Thyroid gland (tissue), 4 donors: ENCODE data around the gene ZNF10. TPM values are rescaled to one million over a fixed set of nuclear protein-coding genes. Genes with fewer than 3 reads are reported as not detected.

Experiments
- DNase-seq, 2 donors: peaks; one replicate each; pipeline ENCODE4 v3.0.0-alpha.2; 2019
- H3K27ac ChIP-seq, 3 donors: fragments of 200-600 bp; sonication (generic); 1 replicate in 2 of 3; 2 replicates in 1 of 3; pipeline ENCODE4 v1.5.1; 2016 to 2019; ENCODE audit warnings: mild to moderate bottlenecking in 1 of 3, moderate library complexity in 1 of 3
- H3K27me3 ChIP-seq: fragments of 200-600 bp; sonication (generic); one replicate; pipeline ENCODE4 v1.5.1; 2019
- H3K36me3 ChIP-seq, 2 donors: fragments of 200-600 bp; sonication (generic); one replicate each; pipeline ENCODE4 v1.5.1; 2016 to 2019
- H3K4me1 ChIP-seq, 2 donors: fragments of 200-600 bp; sonication (generic); one replicate each; pipeline ENCODE4 v1.5.1; 2017 to 2019
- H3K4me3 ChIP-seq, 3 donors: fragments of 200-600 bp; sonication (generic); replicated peaks in 1 of 3; 1 replicate in 2 of 3; 2 replicates in 1 of 3; pipeline ENCODE4 v1.5.1; 2016; ENCODE audit warnings: mild to moderate bottlenecking in 1 of 3
- H3K9me3 ChIP-seq: fragments of 200-600 bp; sonication (generic); one replicate; pipeline ENCODE4 v1.5.1; 2017
- CTCF ChIP-seq, 6 experiments: fragments of 200-600 bp in 3 of 6; fragments of 450-650 bp in 3 of 6; sonication (generic) in 3 of 6; IDR thresholded peaks; one replicate each; pipeline ENCODE4 v1.5.1; 2016 to 2019; ENCODE audit warnings: antibody characterized with exemption in 6 of 6, mild to moderate bottlenecking in 2 of 6, inconsistent platforms in 1 of 6, moderate library complexity in 1 of 6
- POLR2A ChIP-seq, 2 donors: fragments of 450-650 bp; IDR thresholded peaks; one replicate each; pipeline ENCODE4 v1.6.1; 2017; ENCODE audit warnings: antibody characterized with exemption in 2 of 2, mild to moderate bottlenecking in 2 of 2, moderate library complexity in 1 of 2
- WGBS, 2 donors: methylation state at CpG; one replicate each; pipeline ENCODE4 v1.1.5; 2017; 5-methylcytosine and 5-hydroxymethylcytosine counted together
- intact Hi-C: fragments of 100-400 bp; cut with DNase I; formaldehyde crosslinking; loops from one replicate; pipeline ENCODE4 v1.15.1; 2023
- total RNA-seq, 4 donors: library from RNA; depleted of rRNA; stranded (reverse); fragments of >200 nt; gene quantifications; one replicate each; pipeline ENCODE4 v1.2.3, GENCODE V29; 2016

Gene ZNF10
- total RNA-seq, 4 donors from 2014 or later = 27.8 to 50.0 (median 37.6) TPM

DNA sequence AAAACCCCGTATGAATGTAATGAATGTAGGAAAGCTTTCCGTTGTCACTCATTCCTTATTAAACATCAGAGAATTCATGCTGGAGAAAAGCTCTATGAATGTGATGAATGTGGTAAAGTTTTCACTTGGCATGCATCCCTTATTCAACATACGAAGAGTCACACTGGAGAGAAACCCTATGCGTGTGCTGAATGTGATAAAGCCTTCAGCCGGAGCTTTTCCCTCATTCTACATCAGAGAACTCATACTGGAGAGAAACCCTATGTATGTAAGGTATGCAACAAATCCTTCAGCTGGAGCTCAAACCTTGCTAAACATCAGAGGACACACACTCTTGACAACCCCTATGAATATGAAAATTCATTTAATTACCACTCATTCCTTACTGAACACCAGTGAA, 24.2 kb upstream of the ZNF10 start:
- Histone ChIP-seq H3K27ac (no peak overlapping the region), H3K4me1 (no peaks in the 10 kb centered on the region), H3K9me3 (peaks cover 20% of the 10 kb centered on the region), H3K4me3 (no peak overlapping the region), H3K27me3 (no peaks in the 10 kb centered on the region), H3K36me3 (peaks cover 53 to 71% of the 10 kb centered on the region in 2 donors)
- intact Hi-C loops = no loop called here
- no peak for TF ChIP-seq POLR2A (IDR thresholded peaks at IDR 0.05)
- no peak for DNase-seq
- 94 to 99% methylated on average over 5 of the region's 5 CpGs for WGBS, 2 donors

- DNase-seq = no peak
- H3K27me3 ChIP-seq = no peaks in the 10 kb centered on the region
- no peak for TF ChIP-seq CTCF (IDR thresholded peaks at IDR 0.05)
- no peak for TF ChIP-seq POLR2A (IDR thresholded peaks at IDR 0.05)
- no peak overlapping the region for H3K27ac ChIP-seq
- H3K4me3 ChIP-seq = no peak overlapping the region
- H3K36me3 ChIP-seq = peaks cover 47 to 62% of the 10 kb centered on the region in 2 donors
- intact Hi-C loops = no loop called here
- no peaks in the 10 kb centered on the region for H3K4me1 ChIP-seq
- 95 to 98% methylated on average over 1 of the region's 1 CpG for WGBS, 2 donors
- peaks cover 20% of the 10 kb centered on the region for H3K9me3 ChIP-seq
Measured at GRCh38 chr12:133107121-133107520, 23.3 kb upstream of the ZNF10 start.

- DNase-seq = no peak
- peaks cover 20% of the 10 kb centered on the region for H3K9me3 ChIP-seq
- no peaks in the 10 kb centered on the region for H3K27me3 ChIP-seq
- peaks cover 37 to 52% of the 10 kb centered on the region in 2 donors for H3K36me3 ChIP-seq
- intact Hi-C loops = no loop called here
- H3K4me1 ChIP-seq = no peaks in the 10 kb centered on the region
- no peak for TF ChIP-seq POLR2A (IDR thresholded peaks at IDR 0.05)
- TF ChIP-seq CTCF (IDR thresholded peaks at IDR 0.05) = no peak
- no peak overlapping the region for H3K27ac ChIP-seq
- WGBS, 2 donors = 97 to 100% methylated on average over 2 of the region's 2 CpGs
- no peak overlapping the region for H3K4me3 ChIP-seq
Measured at GRCh38 chr12:133108150-133108549, 22.3 kb upstream of the ZNF10 start.

DNA sequence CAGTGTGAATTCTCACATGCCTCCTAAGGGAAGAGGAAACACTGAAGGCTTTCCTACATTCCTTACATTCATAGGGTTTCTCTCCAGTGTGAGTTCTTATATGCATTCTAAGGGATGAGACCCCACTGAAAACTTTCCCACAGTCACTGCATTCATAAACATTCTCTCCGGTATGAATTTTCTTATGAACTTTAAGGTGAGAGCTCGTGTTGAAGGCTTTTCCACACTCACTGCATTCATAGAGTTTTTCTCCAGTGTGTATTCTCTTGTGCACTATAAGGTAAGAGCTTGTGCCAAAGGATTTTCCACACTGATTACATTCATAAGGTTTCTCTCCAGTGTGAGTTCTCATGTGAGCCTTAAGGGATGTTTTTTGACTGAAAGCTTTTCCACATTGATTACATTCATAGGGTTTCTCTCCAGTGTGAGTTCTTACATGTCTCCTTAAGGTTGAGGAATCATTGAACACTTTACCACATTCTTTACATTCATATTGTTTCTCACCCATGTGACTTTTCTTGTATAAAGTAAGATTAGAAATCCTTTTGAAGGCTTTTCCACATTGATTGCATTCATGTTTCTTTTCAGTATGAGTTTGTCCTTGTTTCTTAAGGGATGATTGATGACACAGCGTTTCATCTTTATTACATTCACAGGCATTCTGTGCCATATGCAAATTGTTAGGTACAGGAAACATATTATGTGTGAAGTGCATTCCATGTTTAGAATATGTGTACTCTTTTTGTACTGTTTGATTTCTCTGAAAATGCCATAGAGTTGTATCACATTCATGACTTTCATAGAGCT, 9.8 kb upstream of the ZNF10 start:
- intact Hi-C loops = no loop called here
- H3K9me3 ChIP-seq = peaks cover 12% of the 10 kb centered on the region
- no peak overlapping the region for H3K27ac ChIP-seq
- no peaks in the 10 kb centered on the region for H3K27me3 ChIP-seq
- no peak for DNase-seq
- H3K36me3 ChIP-seq = peaks cover 14 to 23% of the 10 kb centered on the region in 2 donors
- no peak overlapping the region for H3K4me3 ChIP-seq
- WGBS, 2 donors = 94 to 97% methylated on average over 3 of the region's 3 CpGs
- TF ChIP-seq CTCF (IDR thresholded peaks at IDR 0.05) (no peak), POLR2A (IDR thresholded peaks at IDR 0.05) (no peak)
- H3K4me1 ChIP-seq = no peaks in the 10 kb centered on the region

GRCh38 chr12:133124674-133125073, 5.8 kb upstream of the ZNF10 start:
- Histone ChIP-seq H3K27me3 (no peaks in the 10 kb centered on the region), H3K27ac (no peak overlapping the region), H3K4me1 (peaks cover 0 to 4% of the 10 kb centered on the region in 2 donors), H3K36me3 (peaks cover 14 to 28% of the 10 kb centered on the region in 2 donors), H3K9me3 (peaks cover 12% of the 10 kb centered on the region), H3K4me3 (no peak overlapping the region)
- 97 to 99% methylated on average over 2 of the region's 2 CpGs for WGBS, 2 donors
- TF ChIP-seq CTCF (IDR thresholded peaks at IDR 0.05) = no peak
- DNase-seq = no peak
- intact Hi-C loops = no loop called here
